Uterus (tissue), 2 donors: Measurements from ENCODE around the gene FBXL15.

ENCODE experiments used
- POLR2A ChIP-seq, 2 donors: fragments of 450-650 bp; IDR thresholded peaks; one replicate each; pipeline ENCODE4 v1.6.1; 2016; ENCODE audit warnings: antibody characterized with exemption in 2 of 2, mild to moderate bottlenecking in 1 of 2, moderate library complexity in 1 of 2
- TF ChIP-seq, protein P1 (sequence below), 4 experiments: fragments of 200-600 bp in 2 of 4; fragments of 450-650 bp in 2 of 4; sonication (generic) in 2 of 4; IDR thresholded peaks; one replicate each; pipeline ENCODE4 v1.5.1; 2016 to 2019; ENCODE audit warnings: antibody characterized with exemption in 4 of 4, mild to moderate bottlenecking in 2 of 4, moderate library complexity in 1 of 4

GRCh38 chr10:102458656-102459055 is 38.0 kb downstream of the FBXL15 start:
- TF ChIP-seq, protein P1, sequence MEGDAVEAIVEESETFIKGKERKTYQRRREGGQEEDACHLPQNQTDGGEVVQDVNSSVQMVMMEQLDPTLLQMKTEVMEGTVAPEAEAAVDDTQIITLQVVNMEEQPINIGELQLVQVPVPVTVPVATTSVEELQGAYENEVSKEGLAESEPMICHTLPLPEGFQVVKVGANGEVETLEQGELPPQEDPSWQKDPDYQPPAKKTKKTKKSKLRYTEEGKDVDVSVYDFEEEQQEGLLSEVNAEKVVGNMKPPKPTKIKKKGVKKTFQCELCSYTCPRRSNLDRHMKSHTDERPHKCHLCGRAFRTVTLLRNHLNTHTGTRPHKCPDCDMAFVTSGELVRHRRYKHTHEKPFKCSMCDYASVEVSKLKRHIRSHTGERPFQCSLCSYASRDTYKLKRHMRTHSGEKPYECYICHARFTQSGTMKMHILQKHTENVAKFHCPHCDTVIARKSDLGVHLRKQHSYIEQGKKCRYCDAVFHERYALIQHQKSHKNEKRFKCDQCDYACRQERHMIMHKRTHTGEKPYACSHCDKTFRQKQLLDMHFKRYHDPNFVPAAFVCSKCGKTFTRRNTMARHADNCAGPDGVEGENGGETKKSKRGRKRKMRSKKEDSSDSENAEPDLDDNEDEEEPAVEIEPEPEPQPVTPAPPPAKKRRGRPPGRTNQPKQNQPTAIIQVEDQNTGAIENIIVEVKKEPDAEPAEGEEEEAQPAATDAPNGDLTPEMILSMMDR (IDR thresholded peaks at IDR 0.05), result no peak
- TF ChIP-seq POLR2A (IDR thresholded peaks at IDR 0.05), result no peak
